Ovary (tissue), 3 donors: Measurements from ENCODE around the gene EXOC6B.

ENCODE experiments used
- EP300 ChIP-seq: sonication (generic); formaldehyde crosslinking; IDR thresholded peaks from one replicate; pipeline ENCODE4 v1.6.1; 2017; ENCODE audit warnings: antibody characterized with exemption
- POLR2A ChIP-seq: fragments of 450-650 bp; IDR thresholded peaks from one replicate; pipeline ENCODE4 v1.6.1; 2017; ENCODE audit warnings: antibody characterized with exemption, mild to moderate bottlenecking, moderate library complexity
- TF ChIP-seq, protein P1 (sequence below), 3 donors: fragments of 450-650 bp in 2 of 3; fragments of 200-600 bp in 1 of 3; IDR thresholded peaks; one replicate each; pipeline versions ENCODE4 v1.5.1 to v1.8.0; 2016 to 2022; ENCODE audit warnings: antibody characterized with exemption in 3 of 3, mild to moderate bottlenecking in 1 of 3
- donor health status: DM: no; HTN: no; CAD: no.

DNA sequence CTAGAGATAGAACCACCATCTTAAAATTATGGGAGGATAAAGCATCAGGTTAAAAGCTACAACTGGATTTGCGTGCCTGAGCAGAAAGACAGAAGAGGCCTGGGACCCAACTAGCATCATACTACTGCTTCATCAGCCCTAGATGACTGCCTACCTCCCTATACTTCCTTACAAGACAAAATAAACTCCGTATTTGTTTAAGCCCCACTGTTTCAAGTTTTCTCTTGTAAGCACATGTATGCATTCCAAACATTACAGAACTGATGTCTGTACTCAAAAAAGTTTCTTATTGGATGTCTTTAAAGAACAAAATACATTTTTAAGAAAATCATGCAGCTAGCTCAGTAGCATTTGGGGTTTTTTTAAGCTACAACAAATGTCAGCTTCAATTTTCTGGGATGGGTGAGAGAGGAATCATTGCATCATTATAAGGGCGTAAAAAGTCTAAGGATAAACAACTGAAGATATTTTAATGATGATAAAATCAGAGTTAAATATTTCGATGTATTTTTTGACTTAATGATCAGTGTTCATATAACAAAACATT, 213.1 kb downstream of the EXOC6B start:
- TF ChIP-seq EP300 (no peak), POLR2A (no peak)
- TF ChIP-seq, protein P1, sequence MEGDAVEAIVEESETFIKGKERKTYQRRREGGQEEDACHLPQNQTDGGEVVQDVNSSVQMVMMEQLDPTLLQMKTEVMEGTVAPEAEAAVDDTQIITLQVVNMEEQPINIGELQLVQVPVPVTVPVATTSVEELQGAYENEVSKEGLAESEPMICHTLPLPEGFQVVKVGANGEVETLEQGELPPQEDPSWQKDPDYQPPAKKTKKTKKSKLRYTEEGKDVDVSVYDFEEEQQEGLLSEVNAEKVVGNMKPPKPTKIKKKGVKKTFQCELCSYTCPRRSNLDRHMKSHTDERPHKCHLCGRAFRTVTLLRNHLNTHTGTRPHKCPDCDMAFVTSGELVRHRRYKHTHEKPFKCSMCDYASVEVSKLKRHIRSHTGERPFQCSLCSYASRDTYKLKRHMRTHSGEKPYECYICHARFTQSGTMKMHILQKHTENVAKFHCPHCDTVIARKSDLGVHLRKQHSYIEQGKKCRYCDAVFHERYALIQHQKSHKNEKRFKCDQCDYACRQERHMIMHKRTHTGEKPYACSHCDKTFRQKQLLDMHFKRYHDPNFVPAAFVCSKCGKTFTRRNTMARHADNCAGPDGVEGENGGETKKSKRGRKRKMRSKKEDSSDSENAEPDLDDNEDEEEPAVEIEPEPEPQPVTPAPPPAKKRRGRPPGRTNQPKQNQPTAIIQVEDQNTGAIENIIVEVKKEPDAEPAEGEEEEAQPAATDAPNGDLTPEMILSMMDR (IDR thresholded peaks at IDR 0.05), result no peak
